Right lobe of liver (tissue), 4 donors: ENCODE measurements around the gene CENPA.

Source experiments
- CTCF ChIP-seq, 4 donors: fragments of 200-600 bp in 3 of 4; fragments of 450-650 bp in 1 of 4; IDR thresholded peaks; one replicate each; pipeline versions ENCODE4 v1.5.1 to v1.8.0; 2016 to 2022; ENCODE audit warnings: antibody characterized with exemption in 4 of 4, mild to moderate bottlenecking in 2 of 4
- POLR2A ChIP-seq: fragments of 450-650 bp; IDR thresholded peaks from one replicate; pipeline ENCODE4 v1.6.1; 2017; ENCODE audit warnings: antibody characterized with exemption, mild to moderate bottlenecking
- donor health status: DM: no; HTN: no; CAD: no.
- donor health status: DM: no; HTN: no; CAD: no.
- donor health status: DM: no; HTN: yes; CAD: no.

- TF ChIP-seq CTCF (IDR thresholded peaks at IDR 0.05), result no peak
- no peak for TF ChIP-seq POLR2A
These were observed 27.0 kb upstream of the CENPA start for GRCh38 chr2:26758790-26759321.
